HG02759 (cell line): ENCODE measurements around the gene SMARCC1.

Source experiments
- ATAC-seq: cut with Tn5 transposase; IDR thresholded peaks from one replicate; pipeline ENCODE4 v1.9.1; 2021; ENCODE audit warnings: mild to moderate bottlenecking, moderate library complexity; ENCODE audit not compliant: unreplicated experiment

Gene SMARCC1

GRCh38 chr3:47592066-47592795, 189.5 kb downstream of the SMARCC1 start:
- no peak for ATAC-seq

- no peak for ATAC-seq
Observed at GRCh38 chr3:47590216-47590615, 191.5 kb downstream of the SMARCC1 start.

- no peak for ATAC-seq
Observed at GRCh38 chr3:47588587-47588986, 193.1 kb downstream of the SMARCC1 start.

GRCh38 chr3:47588053-47588452, 193.6 kb downstream of the SMARCC1 start:
- no peak for ATAC-seq

GRCh38 chr3:47586746-47587145, 194.9 kb downstream of the SMARCC1 start:
- no peak for ATAC-seq

GRCh38 chr3:47583320-47584075, 198.2 kb downstream of the SMARCC1 start:
- no peak for ATAC-seq

GRCh38 chr3:47581835-47582234, 199.9 kb downstream of the SMARCC1 start:
- ATAC-seq: no peak

GRCh38 chr3:47581422-47581821, 200.3 kb downstream of the SMARCC1 start:
- ATAC-seq: no peak

- no peak for ATAC-seq
Observed at GRCh38 chr3:47580481-47580880, 201.2 kb downstream of the SMARCC1 start.

- ATAC-seq: no peak
Observed at GRCh38 chr3:47579875-47580274, 201.8 kb downstream of the SMARCC1 start.

GRCh38 chr3:47578691-47579632, 202.7 kb downstream of the SMARCC1 start, which contains the start of gene CSPG5:
Gene CSPG5 (minus strand): TSS chr3:47578865. CDS start chr3:47578693, 172 bp downstream.
- peak; percentile 49 for ATAC-seq

GRCh38 chr3:47578119-47578632, 203.5 kb downstream of the SMARCC1 start:
- ATAC-seq: peak; percentile 40

- ATAC-seq: no peak
Observed at GRCh38 chr3:47577583-47578118, 204.0 kb downstream of the SMARCC1 start.

- ATAC-seq: no peak
Observed at GRCh38 chr3:47573190-47574172, 208.2 kb downstream of the SMARCC1 start.

- no peak for ATAC-seq
Observed at GRCh38 chr3:47571391-47572175, 210.1 kb downstream of the SMARCC1 start.

- ATAC-seq: no peak
Observed at GRCh38 chr3:47568901-47569300, 212.8 kb downstream of the SMARCC1 start.

GRCh38 chr3:47567149-47567548, 214.5 kb downstream of the SMARCC1 start:
- ATAC-seq: no peak

- no peak for ATAC-seq
Observed at GRCh38 chr3:47566667-47567066, 215.0 kb downstream of the SMARCC1 start.
